ENCODE measurements around the gene PPP1R9B.

The PPP1R9B gene

GRCh38 chr17:50194934-50195865 is 44.7 kb upstream of the PPP1R9B start:
- Histone ChIP-seq H3K27me3 (ENCODE audit: insufficient read depth, insufficient read length) (no peaks in the 10 kb centered on the region), H3K36me3 (ENCODE audit: insufficient read depth, insufficient read length, low read length) (peaks cover 90% of the 10 kb centered on the region), H3K9ac (ENCODE audit: insufficient read length, low read depth) (no peak overlapping the region), H3K4me1 (ENCODE audit: insufficient read depth, insufficient read length) (peaks cover 2% of the 10 kb centered on the region), H3K9me3 (ENCODE audit: insufficient read depth, low read length) (no peaks in the 10 kb centered on the region), H3K4me3 (ENCODE audit: insufficient read length, low read depth) (no peak overlapping the region)
- no peak for DNase-seq (ENCODE audit: low read depth, low spot score)
- TF ChIP-seq YY1 (IDR thresholded peaks at IDR 0.05; ENCODE audit: insufficient read depth, insufficient read length), result no peak
- TF ChIP-seq SUZ12 (IDR thresholded peaks at IDR 0.05; ENCODE audit: extremely low read depth, insufficient read depth, insufficient read length), result no peak
- no peak for TF ChIP-seq ZNF274 (IDR thresholded peaks at IDR 0.05; ENCODE audit: low read depth, low read length)

GRCh38 chr17:50194140-50194933 is 43.9 kb upstream of the PPP1R9B start:
- Histone ChIP-seq H3K9ac (ENCODE audit: insufficient read length, low read depth) (no peak overlapping the region), H3K4me3 (ENCODE audit: insufficient read length, low read depth) (no peak overlapping the region), H3K27me3 (ENCODE audit: insufficient read depth, insufficient read length) (no peaks in the 10 kb centered on the region), H3K36me3 (ENCODE audit: insufficient read depth, insufficient read length, low read length) (peaks cover 95% of the 10 kb centered on the region), H3K4me1 (ENCODE audit: insufficient read depth, insufficient read length) (peaks cover 2% of the 10 kb centered on the region), H3K9me3 (ENCODE audit: insufficient read depth, low read length) (no peaks in the 10 kb centered on the region)
- TF ChIP-seq SUZ12 (IDR thresholded peaks at IDR 0.05; ENCODE audit: extremely low read depth, insufficient read depth, insufficient read length) (no peak), ZNF274 (IDR thresholded peaks at IDR 0.05; ENCODE audit: low read depth, low read length) (no peak), YY1 (IDR thresholded peaks at IDR 0.05; ENCODE audit: insufficient read depth, insufficient read length) (no peak)
- DNase-seq (ENCODE audit: low read depth, low spot score), result no peak

- no peaks in the 10 kb centered on the region for H3K27me3 ChIP-seq (ENCODE audit: insufficient read depth, insufficient read length)
- H3K9ac ChIP-seq (ENCODE audit: insufficient read length, low read depth), result no peak overlapping the region
- no peaks in the 10 kb centered on the region for H3K9me3 ChIP-seq (ENCODE audit: insufficient read depth, low read length)
- H3K36me3 ChIP-seq (ENCODE audit: insufficient read depth, insufficient read length, low read length), result peaks cover 98% of the 10 kb centered on the region
- DNase-seq (ENCODE audit: low read depth, low spot score), result no peak
- H3K4me1 ChIP-seq (ENCODE audit: insufficient read depth, insufficient read length), result no peaks in the 10 kb centered on the region
- H3K4me3 ChIP-seq (ENCODE audit: insufficient read length, low read depth), result no peak overlapping the region
- TF ChIP-seq YY1 (IDR thresholded peaks at IDR 0.05; ENCODE audit: insufficient read depth, insufficient read length) (no peak), SUZ12 (IDR thresholded peaks at IDR 0.05; ENCODE audit: extremely low read depth, insufficient read depth, insufficient read length) (no peak), ZNF274 (IDR thresholded peaks at IDR 0.05; ENCODE audit: low read depth, low read length) (no peak)
Measured at GRCh38 chr17:50192618-50193291, 42.3 kb upstream of the PPP1R9B start.

- no peak overlapping the region for H3K9ac ChIP-seq (ENCODE audit: insufficient read length, low read depth)
- no peaks in the 10 kb centered on the region for H3K4me1 ChIP-seq (ENCODE audit: insufficient read depth, insufficient read length)
- TF ChIP-seq SUZ12 (IDR thresholded peaks at IDR 0.05; ENCODE audit: extremely low read depth, insufficient read depth, insufficient read length), result no peak
- no peak for TF ChIP-seq ZNF274 (IDR thresholded peaks at IDR 0.05; ENCODE audit: low read depth, low read length)
- no peak for TF ChIP-seq YY1 (IDR thresholded peaks at IDR 0.05; ENCODE audit: insufficient read depth, insufficient read length)
- no peak overlapping the region for H3K4me3 ChIP-seq (ENCODE audit: insufficient read length, low read depth)
- no peaks in the 10 kb centered on the region for H3K9me3 ChIP-seq (ENCODE audit: insufficient read depth, low read length)
- H3K27me3 ChIP-seq (ENCODE audit: insufficient read depth, insufficient read length), result no peaks in the 10 kb centered on the region
- peaks cover 98% of the 10 kb centered on the region for H3K36me3 ChIP-seq (ENCODE audit: insufficient read depth, insufficient read length, low read length)
- DNase-seq (ENCODE audit: low read depth, low spot score), result no peak
Measured at GRCh38 chr17:50192144-50192617, 41.7 kb upstream of the PPP1R9B start.

- Histone ChIP-seq H3K9me3 (ENCODE audit: insufficient read depth, low read length) (no peaks in the 10 kb centered on the region), H3K4me1 (ENCODE audit: insufficient read depth, insufficient read length) (no peaks in the 10 kb centered on the region), H3K27me3 (ENCODE audit: insufficient read depth, insufficient read length) (no peaks in the 10 kb centered on the region), H3K36me3 (ENCODE audit: insufficient read depth, insufficient read length, low read length) (peaks cover 98% of the 10 kb centered on the region), H3K9ac (ENCODE audit: insufficient read length, low read depth) (no peak overlapping the region), H3K4me3 (ENCODE audit: insufficient read length, low read depth) (no peak overlapping the region)
- DNase-seq (ENCODE audit: low read depth, low spot score), result no peak
- TF ChIP-seq SUZ12 (IDR thresholded peaks at IDR 0.05; ENCODE audit: extremely low read depth, insufficient read depth, insufficient read length) (no peak), YY1 (IDR thresholded peaks at IDR 0.05; ENCODE audit: insufficient read depth, insufficient read length) (no peak), ZNF274 (IDR thresholded peaks at IDR 0.05; ENCODE audit: low read depth, low read length) (no peak)
Measured at GRCh38 chr17:50191359-50192143, 41.1 kb upstream of the PPP1R9B start.

- H3K9me3 ChIP-seq (ENCODE audit: insufficient read depth, low read length), result no peaks in the 10 kb centered on the region
- DNase-seq (ENCODE audit: low read depth, low spot score), result no peak
- no peak overlapping the region for H3K9ac ChIP-seq (ENCODE audit: insufficient read length, low read depth)
- H3K27me3 ChIP-seq (ENCODE audit: insufficient read depth, insufficient read length), result no peaks in the 10 kb centered on the region
- no peak overlapping the region for H3K4me3 ChIP-seq (ENCODE audit: insufficient read length, low read depth)
- no peaks in the 10 kb centered on the region for H3K4me1 ChIP-seq (ENCODE audit: insufficient read depth, insufficient read length)
- TF ChIP-seq ZNF274 (IDR thresholded peaks at IDR 0.05; ENCODE audit: low read depth, low read length), result no peak
- TF ChIP-seq YY1 (IDR thresholded peaks at IDR 0.05; ENCODE audit: insufficient read depth, insufficient read length), result no peak
- TF ChIP-seq SUZ12 (IDR thresholded peaks at IDR 0.05; ENCODE audit: extremely low read depth, insufficient read depth, insufficient read length), result no peak
- peaks cover 98% of the 10 kb centered on the region for H3K36me3 ChIP-seq (ENCODE audit: insufficient read depth, insufficient read length, low read length)
Measured at GRCh38 chr17:50190603-50191358, 40.3 kb upstream of the PPP1R9B start.

Measured in NT2/D1 (cell line).